HK-2 (cell line): ENCODE data around the gene OXT.
"Not testable (repeated sequence)": the region's sequence is repeated elsewhere in the genome, so short reads cannot be mapped to it uniquely, and the experiment has no call there.

ENCODE experiments used
- DNase-seq: peaks from one replicate; pipeline ENCODE4 v3.0.0-alpha.2; 2018; ENCODE audit not compliant: unreplicated experiment

The OXT gene

DNA sequence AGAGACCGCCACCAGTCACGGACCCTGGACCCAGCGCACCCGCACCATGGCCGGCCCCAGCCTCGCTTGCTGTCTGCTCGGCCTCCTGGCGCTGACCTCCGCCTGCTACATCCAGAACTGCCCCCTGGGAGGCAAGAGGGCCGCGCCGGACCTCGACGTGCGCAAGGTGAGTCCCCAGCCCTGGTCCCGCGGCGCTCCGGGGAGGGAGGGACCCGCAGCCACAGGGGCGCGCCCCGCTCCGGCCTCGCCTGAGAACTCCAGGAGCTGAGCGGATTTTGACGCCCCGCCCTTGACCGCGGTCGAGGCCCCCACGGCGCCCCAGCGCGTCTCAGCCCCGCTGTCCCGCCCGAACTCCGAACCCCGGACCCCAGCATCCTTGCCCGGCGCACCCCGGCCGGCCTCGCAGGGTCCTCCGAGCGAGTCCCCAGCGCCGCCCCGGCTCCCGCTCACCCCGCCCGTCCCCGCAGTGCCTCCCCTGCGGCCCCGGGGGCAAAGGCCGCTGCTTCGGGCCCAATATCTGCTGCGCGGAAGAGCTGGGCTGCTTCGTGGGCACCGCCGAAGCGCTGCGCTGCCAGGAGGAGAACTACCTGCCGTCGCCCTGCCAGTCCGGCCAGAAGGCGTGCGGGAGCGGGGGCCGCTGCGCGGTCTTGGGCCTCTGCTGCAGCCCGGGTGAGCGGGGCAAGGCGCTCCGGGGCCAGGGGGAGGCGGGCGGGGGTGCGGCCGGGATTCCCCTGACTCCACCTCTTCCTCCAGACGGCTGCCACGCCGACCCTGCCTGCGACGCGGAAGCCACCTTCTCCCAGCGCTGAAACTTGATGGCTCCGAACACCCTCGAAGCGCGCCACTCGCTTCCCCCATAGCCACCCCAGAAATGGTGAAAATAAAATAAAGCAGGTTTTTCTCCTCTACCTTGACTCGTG is at the start of gene OXT:
OXT (plus strand) TSS at position 11 of the 920 bp plus-strand sequence; CDS start at position 47, 36 bp downstream.
- DNase-seq = no peak

DNA sequence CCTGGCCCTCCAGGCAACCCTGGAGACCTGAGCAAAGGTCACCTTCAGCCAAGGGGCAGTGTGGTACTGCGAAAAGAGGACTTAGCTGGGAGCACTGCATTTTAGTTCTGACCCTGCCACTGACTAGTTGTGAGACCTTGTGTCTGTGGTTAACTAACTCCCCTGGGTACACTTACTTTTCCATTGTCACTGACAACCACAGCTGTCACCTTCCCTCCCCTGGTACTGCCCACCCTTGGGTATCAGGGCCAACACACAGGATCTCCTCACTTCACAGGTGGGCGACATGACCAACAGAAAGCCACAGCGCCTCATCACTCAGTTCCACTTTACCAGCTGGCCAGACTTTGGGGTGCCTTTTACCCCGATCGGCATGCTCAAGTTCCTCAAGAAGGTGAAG is 49.6 kb upstream of the OXT start:
- no peak for DNase-seq

DNA sequence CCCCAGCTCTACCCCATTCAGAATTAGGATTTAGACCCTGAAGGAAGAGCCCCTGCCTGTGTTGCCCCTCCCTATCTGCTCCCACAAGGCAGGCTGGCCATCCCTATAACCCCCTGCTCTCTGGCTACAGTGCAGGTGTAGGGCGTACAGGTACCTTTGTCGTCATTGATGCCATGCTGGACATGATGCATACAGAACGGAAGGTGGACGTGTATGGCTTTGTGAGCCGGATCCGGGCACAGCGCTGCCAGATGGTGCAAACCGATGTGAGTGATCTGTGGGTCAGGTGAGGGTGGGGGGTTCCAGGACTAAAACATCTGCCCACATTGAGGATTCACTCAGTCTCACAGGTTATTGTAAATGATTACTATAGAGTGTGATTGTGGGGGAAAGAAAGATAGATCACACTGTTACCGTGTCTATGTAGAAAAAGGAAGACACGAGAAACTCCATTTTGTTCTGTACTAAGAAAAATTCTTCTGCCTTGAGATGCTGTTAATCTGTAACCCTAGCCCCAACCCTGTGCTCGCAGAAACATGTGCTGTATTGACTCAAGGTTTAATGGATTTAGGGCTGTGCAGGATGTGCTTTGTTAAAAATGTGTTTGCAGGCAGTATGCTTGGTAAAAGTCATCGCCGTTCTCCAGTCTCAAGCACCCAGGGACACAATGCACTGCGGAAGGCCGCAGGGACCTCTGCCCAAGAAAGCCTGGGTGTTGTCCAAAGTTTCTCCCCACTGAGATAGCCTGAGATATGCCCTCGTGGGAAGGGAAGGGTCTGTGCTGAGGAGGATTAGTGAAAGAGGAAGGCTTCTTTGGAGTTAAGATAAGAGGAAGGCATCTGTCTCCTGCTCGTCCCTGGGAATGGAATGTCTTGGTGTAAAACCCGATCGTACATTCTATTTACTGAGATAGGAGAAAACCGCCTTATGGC is 48.6 kb upstream of the OXT start:
- not testable (repeated sequence) for DNase-seq

DNA sequence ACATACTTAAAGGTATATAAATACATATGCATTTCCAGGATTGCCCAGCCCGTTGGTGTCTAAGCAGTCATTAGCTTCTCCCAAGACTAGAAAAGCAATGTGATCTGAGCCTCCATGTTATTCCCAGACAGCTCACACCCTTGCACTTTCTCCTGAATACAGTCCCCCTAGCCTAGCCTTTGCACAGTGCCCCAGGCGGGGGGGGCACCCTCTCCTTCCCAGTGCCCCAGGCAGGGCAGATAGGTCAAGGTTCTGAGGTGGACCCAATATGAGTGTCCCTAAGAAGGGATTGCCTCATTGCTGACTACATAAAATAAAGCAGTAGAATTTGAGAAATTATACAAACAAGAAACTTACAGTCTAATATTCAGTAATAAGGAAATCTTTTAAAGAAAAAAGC is 43.4 kb upstream of the OXT start:
- DNase-seq = no peak

DNA sequence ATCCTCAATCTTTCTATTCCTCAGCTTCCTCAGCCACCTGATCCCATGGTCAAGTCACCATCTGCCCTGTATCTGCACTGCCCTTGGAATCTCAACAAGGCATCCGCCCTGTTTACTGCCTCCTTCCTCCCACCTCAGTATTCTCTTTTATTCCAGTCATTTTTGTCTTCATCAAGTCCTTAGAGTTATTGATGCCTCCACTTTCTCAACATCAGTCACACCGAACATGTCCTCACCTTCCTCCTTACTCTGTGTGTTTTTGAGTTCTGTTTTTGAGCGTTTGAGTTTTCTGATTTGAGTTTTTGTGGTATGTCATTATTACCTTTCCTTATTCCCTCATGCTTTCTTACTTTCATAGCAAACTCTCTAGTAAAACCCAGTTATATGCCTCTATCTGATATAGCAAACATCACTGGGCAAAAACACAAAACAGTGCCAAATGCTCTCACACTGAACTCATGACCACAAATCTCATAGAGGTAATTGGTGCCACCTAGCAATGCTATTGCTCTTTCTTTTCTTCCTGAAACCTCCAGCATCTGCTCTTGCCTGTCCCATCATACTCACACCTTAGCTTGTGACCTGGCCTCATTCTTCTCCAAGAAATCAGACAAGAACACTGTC is 39.8 kb upstream of the OXT start:
- DNase-seq = no peak

DNA sequence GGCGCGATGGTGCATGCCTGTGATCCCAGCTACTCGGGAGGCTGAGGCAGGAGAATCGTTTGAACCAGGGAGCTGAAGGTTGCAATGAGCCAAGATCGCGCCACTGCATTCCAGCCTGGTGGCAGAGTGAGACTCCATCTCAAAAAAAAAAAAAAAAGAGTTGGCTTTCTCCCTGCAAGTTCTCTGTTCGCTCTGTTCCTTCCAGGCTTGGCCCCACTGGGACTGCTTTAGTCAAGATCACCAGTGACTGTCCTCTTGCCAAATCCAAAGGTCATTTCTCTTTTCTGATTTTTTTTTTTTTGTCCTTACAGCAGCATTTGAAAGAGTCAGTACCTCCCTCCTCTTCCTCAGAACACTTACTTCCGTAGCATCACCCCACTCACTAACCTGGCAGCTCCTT is 38.8 kb upstream of the OXT start:
- no peak for DNase-seq

DNA sequence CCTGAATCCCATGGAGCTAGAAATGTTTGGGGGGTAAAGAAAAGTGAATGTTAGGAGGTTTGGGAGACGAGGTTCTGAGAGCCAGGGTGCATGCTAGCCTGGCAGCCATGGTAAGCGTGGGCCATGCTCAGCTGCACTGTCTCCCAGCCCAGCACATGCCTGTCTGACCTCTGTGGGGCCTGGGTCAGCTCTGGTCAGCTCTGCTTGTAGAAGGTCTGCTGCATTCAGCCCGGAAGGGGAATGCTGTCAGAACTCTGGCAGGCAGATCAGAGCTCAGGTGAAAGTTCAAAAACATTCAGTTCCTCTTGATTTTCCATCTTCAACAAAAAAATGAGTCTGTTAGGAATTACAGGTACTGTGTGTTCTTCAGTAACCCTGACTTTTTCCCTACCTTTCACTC is 33.8 kb upstream of the OXT start:
- no peak for DNase-seq

DNA sequence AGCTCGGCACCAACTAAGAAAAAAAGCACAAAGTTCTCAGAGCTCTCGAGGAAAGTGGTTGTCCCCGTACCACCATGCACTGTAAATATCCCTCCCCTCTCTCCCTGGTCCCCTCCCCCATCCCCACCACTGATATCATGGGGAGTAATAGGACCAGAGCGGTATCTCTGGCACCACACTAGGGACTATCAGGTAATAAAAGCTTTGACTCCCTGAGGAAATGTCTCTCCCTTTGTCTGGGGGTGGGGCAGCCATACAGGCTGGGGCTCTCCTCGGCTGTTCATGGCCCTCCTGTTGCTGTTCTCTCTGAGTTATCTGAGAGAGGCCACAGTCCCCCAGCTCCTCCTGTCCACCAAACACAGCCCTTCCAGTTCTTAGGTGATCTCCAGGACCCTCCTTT is 33.0 kb upstream of the OXT start:
- no peak for DNase-seq

DNA sequence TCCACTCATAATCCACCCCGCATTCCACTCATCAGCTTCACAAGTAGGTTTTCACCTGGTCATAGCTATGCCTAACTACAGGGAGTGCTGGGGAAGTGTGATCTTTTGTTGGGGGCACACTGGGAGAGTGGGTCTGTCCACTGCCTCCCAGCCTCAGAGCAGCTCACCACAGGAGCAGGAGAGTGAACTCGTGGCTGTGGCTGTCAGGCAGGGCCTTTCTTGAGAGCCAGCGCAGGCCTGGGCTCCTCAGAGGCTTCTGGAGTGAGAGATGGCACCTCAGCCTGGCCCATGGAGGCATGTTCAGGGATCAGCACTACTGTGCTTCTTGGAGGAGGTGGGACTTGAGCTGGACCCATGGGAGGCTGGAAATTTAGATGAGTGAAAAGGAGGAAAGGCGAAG is 32.0 kb upstream of the OXT start:
- DNase-seq = no peak

DNA sequence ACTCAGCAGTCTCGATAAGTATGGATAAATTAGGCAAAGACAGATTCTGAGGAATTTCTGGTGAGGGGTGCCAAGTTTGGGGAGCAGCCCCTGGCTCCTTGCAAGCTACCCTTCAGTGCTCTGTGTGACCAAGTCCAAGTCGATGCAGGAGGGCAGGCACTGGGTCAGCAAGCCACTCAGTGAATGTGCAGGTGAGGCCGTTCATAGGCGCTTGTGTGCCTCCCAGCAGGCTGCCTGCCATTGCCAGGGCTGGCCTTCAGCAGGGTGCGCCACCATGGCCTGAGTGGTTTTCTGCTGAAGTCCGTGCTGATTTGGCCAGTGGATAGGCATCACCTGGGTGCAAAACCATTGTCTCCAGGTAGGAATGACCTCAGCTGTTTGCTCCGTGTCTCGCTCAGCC is 31.3 kb upstream of the OXT start:
- no peak for DNase-seq

DNA sequence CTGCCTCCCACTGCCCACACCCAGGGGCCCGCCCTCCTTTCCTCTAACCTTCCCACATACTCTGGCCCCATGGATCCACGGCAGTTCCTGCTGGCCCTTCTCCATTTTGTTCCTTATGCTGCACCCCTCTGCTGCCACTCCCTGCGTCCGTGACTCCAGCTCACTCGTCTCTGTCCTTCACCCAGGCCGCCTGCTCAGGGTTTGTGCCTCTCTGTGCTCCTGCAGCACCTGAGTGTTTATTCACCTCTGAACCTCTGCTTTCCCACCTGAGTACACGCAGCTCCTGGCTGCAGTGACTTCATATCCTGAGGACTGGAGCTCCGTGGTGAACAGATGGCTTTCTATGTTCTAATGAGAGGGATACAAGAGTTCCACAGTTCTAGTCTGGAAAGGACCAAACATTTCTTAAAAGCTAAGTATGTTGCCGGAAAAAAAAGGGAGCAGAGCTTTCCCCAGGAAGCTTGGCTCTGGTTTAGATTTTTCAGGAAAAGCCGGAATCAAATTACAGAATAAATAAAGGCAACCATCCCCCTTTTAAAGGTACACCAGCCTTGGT is 29.5 kb upstream of the OXT start:
- DNase-seq = no peak

DNA sequence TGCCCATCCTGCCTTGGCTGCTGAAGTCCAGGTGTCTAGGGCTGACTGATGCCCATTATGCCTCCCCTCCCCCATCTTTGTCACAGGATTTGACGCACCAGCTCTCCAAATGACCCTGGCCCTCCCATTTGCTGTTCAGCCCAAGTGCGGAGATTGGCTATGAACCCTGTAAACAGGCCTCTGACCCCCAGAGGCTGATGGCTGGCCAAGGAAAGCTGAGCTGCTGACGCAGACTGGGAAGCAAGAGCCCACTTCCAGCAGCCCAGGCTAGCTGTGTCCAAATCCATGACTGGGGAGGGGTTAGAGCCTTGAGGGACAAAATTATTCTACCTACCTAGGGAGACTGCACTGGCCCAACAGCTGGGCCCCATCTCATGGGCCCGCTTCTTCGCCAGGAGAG is 28.8 kb upstream of the OXT start:
- no peak for DNase-seq

DNA sequence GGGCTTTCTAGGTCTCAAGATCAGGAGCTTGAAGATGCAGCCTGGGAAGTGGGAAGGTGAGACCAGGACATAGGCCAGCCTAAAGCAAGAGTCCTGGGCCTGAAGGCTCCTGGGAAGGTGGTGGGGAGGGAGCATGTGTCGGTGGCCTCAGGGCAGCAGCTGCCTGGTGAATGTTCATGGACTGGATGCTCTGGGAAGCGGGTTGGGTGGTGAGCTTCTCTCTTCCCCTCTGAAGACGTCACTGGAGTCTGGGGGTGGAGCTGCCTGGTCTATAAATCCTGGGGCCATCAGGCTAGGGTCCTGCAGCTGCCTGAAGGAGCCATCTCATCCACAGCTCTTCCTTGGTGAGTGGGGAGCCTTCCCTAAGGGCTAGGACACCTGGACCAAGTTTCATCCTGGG is 28.1 kb upstream of the OXT start, which contains the start of gene GNRH2:
GNRH2 (plus strand) TSS at position 301 of the 400 bp plus-strand sequence. CDS start 793 bp downstream, outside the sequence.
- DNase-seq = no peak

DNA sequence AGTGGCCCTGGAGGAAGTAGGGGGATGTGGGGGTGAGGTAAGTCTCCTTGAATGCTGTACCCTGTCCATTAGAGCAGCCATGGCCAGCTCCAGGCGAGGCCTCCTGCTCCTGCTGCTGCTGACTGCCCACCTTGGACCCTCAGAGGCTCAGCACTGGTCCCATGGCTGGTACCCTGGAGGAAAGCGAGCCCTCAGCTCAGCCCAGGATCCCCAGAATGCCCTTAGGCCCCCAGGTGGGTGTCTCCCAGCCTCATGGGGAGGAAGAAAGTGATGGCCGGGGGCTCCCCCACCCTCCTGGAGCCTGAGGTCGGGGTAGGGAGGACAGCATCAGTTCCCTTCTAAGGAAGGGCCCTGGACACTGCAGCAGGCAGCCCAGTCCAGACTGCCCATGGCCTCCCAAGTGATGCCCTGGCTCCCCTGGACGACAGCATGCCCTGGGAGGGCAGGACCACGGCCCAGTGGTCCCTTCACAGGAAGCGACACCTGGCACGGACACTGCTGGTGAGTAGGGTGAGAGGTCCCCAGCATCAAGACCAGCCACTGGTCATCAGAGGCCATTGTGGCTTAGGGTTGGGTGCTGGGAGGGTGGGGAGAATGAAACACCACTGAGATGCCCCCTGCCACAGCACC is 27.0 kb upstream of the OXT start:
- no peak for DNase-seq

DNA sequence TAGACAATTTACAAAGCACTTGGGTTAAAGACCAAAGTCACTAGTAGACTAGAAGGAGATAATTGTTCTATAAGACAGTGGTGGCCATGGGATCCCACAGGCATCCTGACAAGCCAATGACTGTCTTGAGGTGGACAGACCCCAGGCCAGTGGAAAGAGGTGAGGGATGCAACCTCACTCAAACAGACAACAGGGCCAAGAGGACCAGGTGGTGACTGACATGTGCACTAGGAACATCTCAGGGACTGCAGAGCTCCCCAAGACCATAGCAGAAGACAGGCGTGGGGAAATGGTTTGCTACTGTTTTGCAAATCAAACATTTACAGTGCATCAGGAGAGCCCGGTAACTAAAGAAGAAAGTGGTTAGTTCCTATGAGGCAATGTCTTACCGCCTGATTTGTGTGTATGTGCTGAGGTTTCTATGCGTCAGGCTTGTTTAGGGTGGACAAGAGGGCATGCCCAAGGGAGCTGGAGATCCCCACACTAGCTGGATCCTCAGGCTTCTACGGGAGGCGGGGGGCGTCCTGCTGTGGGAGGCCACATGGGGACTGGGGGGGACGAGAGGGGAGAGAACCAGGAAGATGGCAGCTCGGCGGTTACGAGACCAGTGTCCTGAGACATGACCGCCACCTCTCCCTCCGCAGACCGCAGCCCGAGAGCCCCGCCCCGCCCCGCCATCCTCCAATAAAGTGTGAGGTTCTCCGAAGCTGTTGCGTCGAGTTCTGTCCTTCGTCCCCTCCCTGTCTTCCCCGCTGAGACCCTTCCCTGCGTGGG is 26.2 kb upstream of the OXT start:
- DNase-seq = peak; percentile 92

DNA sequence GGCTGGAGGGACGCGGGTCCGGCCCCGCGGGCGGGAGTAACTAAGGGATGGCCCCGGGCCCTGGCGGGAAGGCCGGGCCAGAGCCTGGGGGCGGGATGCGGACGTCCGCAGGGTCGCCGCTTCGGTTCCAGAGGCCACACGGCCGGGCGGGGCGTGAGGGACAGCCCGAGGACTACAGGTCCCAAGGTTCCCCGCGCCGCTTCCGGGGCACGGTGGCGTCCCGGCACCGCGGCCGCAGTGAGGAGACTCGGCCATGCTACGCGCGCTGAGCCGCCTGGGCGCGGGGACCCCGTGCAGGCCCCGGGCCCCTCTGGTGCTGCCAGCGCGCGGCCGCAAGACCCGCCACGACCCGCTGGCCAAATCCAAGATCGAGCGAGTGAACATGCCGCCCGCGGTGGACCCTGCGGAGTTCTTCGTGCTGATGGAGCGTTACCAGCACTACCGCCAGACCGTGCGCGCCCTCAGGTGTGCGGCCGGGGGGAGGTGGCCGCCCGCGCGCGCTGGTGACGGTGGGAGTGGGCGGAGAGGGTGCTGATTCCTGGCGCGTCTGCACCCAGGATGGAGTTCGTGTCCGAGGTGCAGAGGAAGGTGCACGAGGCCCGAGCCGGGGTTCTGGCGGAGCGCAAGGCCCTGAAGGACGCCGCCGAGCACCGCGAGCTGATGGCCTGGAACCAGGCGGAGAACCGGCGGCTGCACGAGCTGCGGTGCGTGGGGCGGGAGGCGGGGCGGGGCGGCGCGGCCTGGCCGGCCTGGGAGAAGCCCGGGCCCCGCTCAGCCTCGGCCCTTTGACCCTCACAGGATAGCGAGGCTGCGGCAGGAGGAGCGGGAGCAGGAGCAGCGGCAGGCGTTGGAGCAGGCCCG is 25.4 kb upstream of the OXT start, which contains the start of gene MRPS26:
MRPS26 (plus strand) TSS at position 237 of the 861 bp plus-strand sequence; CDS start at position 254, 17 bp downstream.
- DNase-seq = peak; percentile 94

DNA sequence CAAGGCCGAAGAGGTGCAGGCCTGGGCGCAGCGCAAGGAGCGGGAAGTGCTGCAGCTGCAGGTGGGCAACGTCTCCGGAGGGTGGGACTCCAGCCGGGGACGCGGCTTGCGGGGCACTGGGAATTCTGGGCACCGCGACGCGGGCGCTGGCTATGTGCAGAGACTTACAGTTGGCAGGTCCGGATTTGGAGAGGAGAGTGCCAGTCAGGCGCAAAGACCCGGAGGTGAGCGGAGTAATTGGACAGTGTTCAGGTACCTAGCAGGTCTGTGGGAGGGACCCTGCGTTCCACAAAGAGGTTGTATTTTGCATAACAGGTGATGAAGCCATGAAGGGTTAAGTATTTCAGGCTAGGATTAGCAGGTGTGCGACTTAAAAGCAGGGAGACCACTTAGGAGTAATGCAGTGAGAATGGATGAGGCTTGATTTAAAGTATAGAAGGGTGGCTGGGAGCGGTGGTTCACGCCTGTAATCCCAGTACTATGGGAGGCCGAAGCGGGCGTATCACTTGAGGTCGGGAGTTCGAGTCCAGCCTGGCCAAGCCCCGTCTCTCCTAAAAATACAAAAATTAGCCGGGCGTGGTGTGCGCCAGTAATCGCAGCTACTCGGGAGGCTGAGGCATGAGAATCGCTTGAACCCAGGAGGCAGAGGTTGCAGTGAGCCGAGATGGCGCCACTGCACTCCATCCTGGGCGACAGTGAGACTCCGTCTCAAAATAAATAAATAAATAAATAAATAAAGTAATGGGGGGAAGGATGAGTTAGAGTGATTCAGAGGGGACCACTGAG is 24.6 kb upstream of the OXT start:
- DNase-seq = peak; percentile 41
